Endometrium (tissue), 2 donors: Measurements from ENCODE around the gene ANTKMT.

Experiments used
- FAIRE-seq: peaks from 2 replicates; lab custom pipeline; 2012; peaks lifted over from hg19 to GRCh38; lab: Jason Lieb, UNC
- donor health status: control.
- donor health status: control.

ANTKMT gene

GRCh38 chr16:715477-716199 lies 5.3 kb upstream of the ANTKMT start:
- FAIRE-seq: no peak

GRCh38 chr16:716200-716568 lies 4.8 kb upstream of the ANTKMT start:
- no peak for FAIRE-seq

- FAIRE-seq: no peak
These were observed 4.1 kb upstream of the ANTKMT start for GRCh38 chr16:716768-717325.

GRCh38 chr16:717450-718245 lies 3.3 kb upstream of the ANTKMT start:
- FAIRE-seq: no peak

- FAIRE-seq: no peak
These were observed 2.6 kb upstream of the ANTKMT start for GRCh38 chr16:718389-718788.

GRCh38 chr16:718922-719321 lies 2.0 kb upstream of the ANTKMT start:
- FAIRE-seq: no peak

- FAIRE-seq: no peak
These were observed 1.0 kb upstream of the ANTKMT start for GRCh38 chr16:719815-720446.

GRCh38 chr16:720447-720989 lies 428 bp upstream of the ANTKMT start:
- FAIRE-seq: no peak

GRCh38 chr16:721765-722540 lies 1.0 kb downstream of the ANTKMT start:
- FAIRE-seq: no peak

GRCh38 chr16:722835-723633 lies 2.1 kb downstream of the ANTKMT start:
- FAIRE-seq: no peak

- no peak for FAIRE-seq
These were observed 2.7 kb downstream of the ANTKMT start for GRCh38 chr16:723695-724094.

- FAIRE-seq: no peak
These were observed 3.5 kb downstream of the ANTKMT start for GRCh38 chr16:724188-725040.

GRCh38 chr16:725041-725376 lies 4.1 kb downstream of the ANTKMT start:
- no peak for FAIRE-seq

- no peak for FAIRE-seq
These were observed 4.7 kb downstream of the ANTKMT start for GRCh38 chr16:725463-726187.

- FAIRE-seq: no peak
These were observed 5.2 kb downstream of the ANTKMT start for GRCh38 chr16:726188-726437.

GRCh38 chr16:726438-727290 lies 5.7 kb downstream of the ANTKMT start, which contains the start of the genes CCDC78 and HAGHL:
TSS of gene CCDC78 (minus strand) at chr16:726443. CDS start at chr16:726367, 76 bp downstream.
TSS of gene HAGHL (plus strand) at chr16:727106. CDS start at chr16:727510, 404 bp downstream.
- FAIRE-seq: no peak

GRCh38 chr16:727291-727977 lies 6.5 kb downstream of the ANTKMT start:
- no peak for FAIRE-seq
